ENCODE data around the gene GRM1. TPM values are rescaled to one million over a fixed set of nuclear protein-coding genes. Genes with fewer than 3 reads are reported as not detected.

GRM1 gene
- total and polyA plus RNA-seq, 4 donors = 3.3 to 12.2 (median 7.7) TPM

DNA sequence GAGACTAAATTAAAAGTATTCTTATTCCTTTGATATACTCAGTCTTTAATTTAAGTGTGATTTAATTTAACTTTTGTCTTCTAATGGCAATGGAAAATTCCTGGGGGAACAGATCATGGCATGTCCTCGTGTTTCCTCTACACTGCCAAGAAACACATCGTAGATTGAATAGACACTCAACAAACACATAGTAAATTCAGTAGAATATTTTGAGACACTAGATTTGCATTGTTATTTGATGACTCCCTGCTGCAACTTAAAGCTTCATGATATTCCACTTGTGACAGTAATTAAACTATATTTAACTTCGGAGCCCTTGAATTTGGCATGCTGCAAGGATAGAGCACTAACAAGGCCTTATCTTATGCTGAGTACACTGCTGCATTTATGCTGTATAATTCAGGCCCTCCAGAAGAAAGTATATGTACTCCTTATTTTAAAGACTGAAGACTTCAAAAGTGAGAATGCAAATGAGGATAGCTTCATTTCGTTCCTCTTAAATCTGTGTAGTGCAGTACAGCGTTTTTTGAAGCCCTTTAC is 84.3 kb downstream of the GRM1 start:
- H3K27me3 ChIP-seq (ENCODE audit: control insufficient read depth, insufficient read depth, low read length) = no peaks in the 10 kb centered on the region
- H3K27ac ChIP-seq (ENCODE audit: low read depth, low read length) = no peak overlapping the region
- no CpG with 5 or more reads among the region's 5 CpGs for WGBS (ENCODE audit: insufficient coverage)
- H3K4me3 ChIP-seq (ENCODE audit: low read depth, low read length) = no peak overlapping the region
- DNase-seq (ENCODE audit: low read depth in 4 of 6, low spot score in 6 of 6) = peak in 2 of 6 donors; percentile 34 to 55
- H3K4me1 ChIP-seq (ENCODE audit: control insufficient read depth, insufficient read depth, low read length) = no peaks in the 10 kb centered on the region
- H3K9me3 ChIP-seq (ENCODE audit: control insufficient read depth, insufficient read depth, low read length) = no peaks in the 10 kb centered on the region
- no peaks in the 10 kb centered on the region for H3K36me3 ChIP-seq (ENCODE audit: control insufficient read depth, insufficient read depth, low read length)

DNA sequence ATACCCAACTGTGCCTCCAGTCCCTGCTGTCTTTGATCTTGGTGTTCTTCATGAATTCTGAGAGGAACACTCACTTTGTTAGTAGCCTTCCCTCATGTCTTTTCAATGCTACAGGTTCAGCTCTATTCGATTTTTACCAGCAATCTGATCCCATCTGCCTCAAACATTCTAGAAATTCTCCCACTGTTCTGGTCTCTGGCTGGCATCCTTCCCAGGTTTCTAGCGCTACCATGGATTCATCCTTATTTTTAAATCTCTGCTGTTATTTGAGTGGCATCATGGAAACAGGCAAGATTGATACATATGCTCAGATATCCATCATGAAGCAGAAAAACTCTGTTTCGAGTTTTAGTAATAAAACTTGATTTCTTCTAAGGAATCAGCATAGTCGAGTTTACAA is 94.8 kb downstream of the GRM1 start:
- H3K9me3 ChIP-seq (ENCODE audit: control insufficient read depth, insufficient read depth, low read length) = no peaks in the 10 kb centered on the region
- H3K27ac ChIP-seq (ENCODE audit: low read depth, low read length) = no peak overlapping the region
- no peaks in the 10 kb centered on the region for H3K4me1 ChIP-seq (ENCODE audit: control insufficient read depth, insufficient read depth, low read length)
- peak in 1 of 6 donors; percentile 27 for DNase-seq (ENCODE audit: low read depth in 4 of 6, low spot score in 6 of 6)
- WGBS (ENCODE audit: insufficient coverage) = no CpG with 5 or more reads among the region's 4 CpGs
- no peaks in the 10 kb centered on the region for H3K36me3 ChIP-seq (ENCODE audit: control insufficient read depth, insufficient read depth, low read length)
- H3K27me3 ChIP-seq (ENCODE audit: control insufficient read depth, insufficient read depth, low read length) = no peaks in the 10 kb centered on the region
- H3K4me3 ChIP-seq (ENCODE audit: low read depth, low read length) = no peak overlapping the region

DNA sequence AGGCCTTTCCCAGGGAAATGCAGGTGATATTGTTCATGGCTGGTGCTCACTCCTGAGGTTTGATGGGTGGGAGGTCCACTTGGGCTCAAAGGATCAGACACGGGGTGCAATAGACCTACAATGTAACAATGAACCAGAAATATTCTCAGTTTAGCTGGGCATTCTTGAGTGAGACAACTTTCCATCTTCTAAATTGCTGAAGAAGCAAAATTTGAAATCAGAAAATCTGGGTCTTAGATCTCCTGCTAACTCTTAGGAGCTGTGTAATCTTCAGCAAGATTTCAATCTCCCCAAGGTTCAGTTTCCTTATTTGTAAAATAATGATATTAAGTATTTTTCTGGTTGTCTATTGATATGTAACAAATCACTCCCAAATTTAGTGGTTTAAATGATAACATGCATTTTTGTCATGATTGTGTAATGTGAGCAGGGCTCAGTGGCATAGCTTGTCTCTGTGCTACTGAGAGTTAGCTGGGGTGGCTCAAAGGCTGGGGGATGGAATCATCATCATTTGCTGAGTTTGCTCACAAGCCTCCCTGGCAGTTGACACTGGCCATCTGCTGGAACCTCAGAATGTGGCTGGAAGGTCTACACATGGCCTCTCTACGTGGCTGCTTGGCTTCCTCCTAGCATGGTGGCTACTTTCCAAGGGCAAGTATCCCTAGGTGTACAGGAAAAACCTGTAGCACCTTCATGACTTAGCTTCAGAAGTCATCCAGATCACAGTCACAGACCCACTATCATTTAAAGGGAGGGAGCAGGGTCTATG is 98.8 kb downstream of the GRM1 start:
- Histone ChIP-seq H3K36me3 (ENCODE audit: control insufficient read depth, insufficient read depth, low read length) (no peaks in the 10 kb centered on the region), H3K27ac (ENCODE audit: low read depth, low read length) (no peak overlapping the region), H3K27me3 (ENCODE audit: control insufficient read depth, insufficient read depth, low read length) (no peaks in the 10 kb centered on the region), H3K4me3 (ENCODE audit: low read depth, low read length) (no peak overlapping the region), H3K9me3 (ENCODE audit: control insufficient read depth, insufficient read depth, low read length) (no peaks in the 10 kb centered on the region), H3K4me1 (ENCODE audit: control insufficient read depth, insufficient read depth, low read length) (no peaks in the 10 kb centered on the region)
- 78% methylated on average over 1 of the region's 2 CpGs for WGBS (ENCODE audit: insufficient coverage)
- DNase-seq (ENCODE audit: low read depth in 4 of 6, low spot score in 6 of 6) = no peak

DNA sequence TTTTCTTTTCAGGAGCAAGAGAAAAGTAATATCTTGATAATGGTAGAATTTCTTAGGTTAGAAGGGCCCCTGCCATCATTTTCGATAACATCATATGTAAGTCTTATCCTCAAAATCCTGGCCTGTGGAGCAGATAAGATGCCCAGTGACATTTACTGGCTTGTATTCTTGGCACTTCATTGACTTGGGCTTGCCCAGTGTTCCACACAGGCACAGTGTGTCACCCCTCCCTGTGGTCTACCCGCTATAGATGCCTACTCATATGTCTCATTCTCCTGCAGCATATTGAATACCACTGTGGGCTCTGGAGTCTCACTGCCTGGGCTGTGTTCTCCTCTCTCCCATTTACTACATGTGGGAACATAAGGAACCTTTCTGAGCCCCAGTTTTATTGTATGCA is 105.0 kb downstream of the GRM1 start:
- DNase-seq (ENCODE audit: low read depth in 4 of 6, low spot score in 6 of 6) = no peak
- Histone ChIP-seq H3K9me3 (ENCODE audit: control insufficient read depth, insufficient read depth, low read length) (no peaks in the 10 kb centered on the region), H3K4me3 (ENCODE audit: low read depth, low read length) (no peak overlapping the region), H3K27ac (ENCODE audit: low read depth, low read length) (no peak overlapping the region), H3K4me1 (ENCODE audit: control insufficient read depth, insufficient read depth, low read length) (no peaks in the 10 kb centered on the region), H3K27me3 (ENCODE audit: control insufficient read depth, insufficient read depth, low read length) (no peaks in the 10 kb centered on the region), H3K36me3 (ENCODE audit: control insufficient read depth, insufficient read depth, low read length) (no peaks in the 10 kb centered on the region)
- WGBS (ENCODE audit: insufficient coverage) = 90% methylated on average over 1 of the region's 2 CpGs

DNA sequence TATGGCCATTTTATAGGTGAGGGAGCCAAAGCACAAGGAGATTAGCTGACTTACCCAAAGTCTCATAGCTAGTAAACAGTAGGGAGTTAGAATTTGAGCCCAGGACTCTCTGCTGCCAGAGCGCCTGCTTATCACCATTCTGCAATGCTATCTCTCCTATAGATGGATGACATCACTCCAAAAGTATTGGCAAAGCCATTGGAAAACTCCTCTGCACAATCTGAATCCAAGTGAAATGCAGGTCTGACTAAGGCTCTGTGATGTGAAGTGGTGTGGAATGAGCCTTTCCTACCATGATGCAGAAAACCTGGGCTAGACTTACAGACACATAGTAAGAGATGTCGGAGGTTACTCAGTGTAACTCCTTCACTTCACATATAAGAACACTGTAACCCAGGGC is 106.3 kb downstream of the GRM1 start:
- no peaks in the 10 kb centered on the region for H3K9me3 ChIP-seq (ENCODE audit: control insufficient read depth, insufficient read depth, low read length)
- WGBS (ENCODE audit: insufficient coverage) = no CpG with 5 or more reads among the region's 2 CpGs
- DNase-seq (ENCODE audit: low read depth in 4 of 6, low spot score in 6 of 6) = no peak

DNA sequence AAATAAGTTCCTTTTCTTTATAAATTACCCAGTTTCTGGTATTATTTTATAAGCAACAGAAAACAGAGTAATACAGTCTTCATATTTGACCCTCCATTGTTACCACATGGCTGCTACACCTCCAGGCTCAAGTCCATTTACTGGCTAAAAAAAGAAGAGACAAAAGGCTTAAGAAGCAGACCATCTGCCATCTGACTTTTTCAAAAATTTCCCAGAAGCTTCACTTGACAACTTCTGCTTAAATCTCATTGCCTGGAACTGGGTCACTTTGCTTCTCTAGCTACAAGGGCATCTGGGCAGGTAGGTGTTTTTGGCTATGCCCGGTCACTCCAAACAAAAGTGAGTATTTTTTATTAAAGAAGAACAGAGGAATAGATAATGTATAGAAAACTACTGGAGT is 118.0 kb downstream of the GRM1 start:
- no peak for DNase-seq (ENCODE audit: low read depth in 4 of 6, low spot score in 6 of 6)
- H3K4me1 ChIP-seq (ENCODE audit: control insufficient read depth, insufficient read depth, low read length) = no peaks in the 10 kb centered on the region
- WGBS (ENCODE audit: insufficient coverage) = no CpG with 5 or more reads among the region's 1 CpG
- H3K27me3 ChIP-seq (ENCODE audit: control insufficient read depth, insufficient read depth, low read length) = no peaks in the 10 kb centered on the region
- no peaks in the 10 kb centered on the region for H3K9me3 ChIP-seq (ENCODE audit: control insufficient read depth, insufficient read depth, low read length)
- H3K4me3 ChIP-seq (ENCODE audit: low read depth, low read length) = no peak overlapping the region
- no peak overlapping the region for H3K27ac ChIP-seq (ENCODE audit: low read depth, low read length)
- H3K36me3 ChIP-seq (ENCODE audit: control insufficient read depth, insufficient read depth, low read length) = no peaks in the 10 kb centered on the region

More for the DNA sequence above, 106.3 kb downstream of the GRM1 start:
- H3K4me3 ChIP-seq (ENCODE audit: low read depth, low read length) = no peak overlapping the region
- no peaks in the 10 kb centered on the region for H3K36me3 ChIP-seq (ENCODE audit: control insufficient read depth, insufficient read depth, low read length)
- no peaks in the 10 kb centered on the region for H3K27me3 ChIP-seq (ENCODE audit: control insufficient read depth, insufficient read depth, low read length)
- H3K4me1 ChIP-seq (ENCODE audit: control insufficient read depth, insufficient read depth, low read length) = no peaks in the 10 kb centered on the region
- no peak overlapping the region for H3K27ac ChIP-seq (ENCODE audit: low read depth, low read length)

DNA sequence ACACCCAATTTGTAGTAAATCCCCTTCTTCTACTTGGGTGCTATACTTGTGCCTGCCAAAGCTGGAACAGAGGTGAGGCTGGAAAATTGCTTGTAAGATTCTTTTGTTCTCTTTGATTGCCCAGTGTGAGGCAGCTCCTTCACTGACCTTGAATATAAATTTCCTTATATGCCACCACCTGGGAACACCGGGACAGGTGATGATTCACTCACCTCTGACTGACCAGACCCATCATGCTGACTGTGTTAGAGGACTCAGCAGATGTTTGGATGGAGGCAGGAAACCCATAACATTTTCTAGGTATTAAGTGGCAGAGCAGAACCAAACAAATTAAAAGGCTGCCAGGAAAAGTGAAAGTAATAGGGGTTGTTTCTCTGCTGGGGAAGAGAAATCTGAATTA is 120.9 kb downstream of the GRM1 start:
- Histone ChIP-seq H3K4me1 (ENCODE audit: control insufficient read depth, insufficient read depth, low read length) (no peaks in the 10 kb centered on the region), H3K4me3 (ENCODE audit: low read depth, low read length) (no peak overlapping the region), H3K9me3 (ENCODE audit: control insufficient read depth, insufficient read depth, low read length) (no peaks in the 10 kb centered on the region), H3K27ac (ENCODE audit: low read depth, low read length) (no peak overlapping the region), H3K27me3 (ENCODE audit: control insufficient read depth, insufficient read depth, low read length) (no peaks in the 10 kb centered on the region), H3K36me3 (ENCODE audit: control insufficient read depth, insufficient read depth, low read length) (no peaks in the 10 kb centered on the region)
- no CpG with 5 or more reads among the region's 1 CpG for WGBS (ENCODE audit: insufficient coverage)
- no peak for DNase-seq (ENCODE audit: low read depth in 4 of 6, low spot score in 6 of 6)

DNA sequence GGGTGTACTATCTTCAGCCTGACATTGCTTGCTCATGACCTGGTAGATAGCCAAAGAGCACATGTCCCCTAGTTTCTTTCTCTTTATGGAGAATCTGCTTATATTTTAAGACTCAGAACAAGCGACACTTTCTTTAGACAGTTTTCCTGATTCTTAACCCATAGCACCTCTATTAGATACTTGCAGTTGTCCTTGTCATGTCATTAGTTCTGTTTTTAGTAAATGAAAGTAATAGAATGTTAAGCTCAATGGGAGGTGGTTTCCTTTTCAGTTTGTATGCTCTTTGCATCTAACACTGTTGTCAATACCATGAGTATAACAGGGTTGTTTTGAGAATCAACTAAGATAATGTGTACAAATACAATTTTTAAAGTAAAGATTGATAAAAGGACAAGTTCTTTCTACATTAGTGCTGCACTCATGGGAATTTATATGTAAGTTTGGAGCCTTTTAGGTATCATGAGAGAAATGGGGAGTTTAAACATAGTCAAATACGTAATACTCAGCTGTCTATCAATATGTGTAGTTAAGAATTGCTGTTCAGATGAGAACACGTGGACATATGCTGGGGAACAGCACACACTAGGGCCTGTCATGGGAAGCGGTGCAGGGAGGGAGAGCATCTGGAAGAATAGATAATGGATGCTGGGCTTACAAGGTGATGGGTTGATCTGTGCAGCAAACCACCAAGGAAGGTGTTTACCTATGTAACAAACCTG is 124.3 kb downstream of the GRM1 start:
- H3K27ac ChIP-seq (ENCODE audit: low read depth, low read length) = no peak overlapping the region
- no peaks in the 10 kb centered on the region for H3K9me3 ChIP-seq (ENCODE audit: control insufficient read depth, insufficient read depth, low read length)
- no peaks in the 10 kb centered on the region for H3K27me3 ChIP-seq (ENCODE audit: control insufficient read depth, insufficient read depth, low read length)
- no peak overlapping the region for H3K4me3 ChIP-seq (ENCODE audit: low read depth, low read length)
- DNase-seq (ENCODE audit: low read depth in 4 of 6, low spot score in 6 of 6) = no peak
- WGBS (ENCODE audit: insufficient coverage) = 86% methylated on average over 3 of the region's 4 CpGs
- H3K36me3 ChIP-seq (ENCODE audit: control insufficient read depth, insufficient read depth, low read length) = no peaks in the 10 kb centered on the region
- no peaks in the 10 kb centered on the region for H3K4me1 ChIP-seq (ENCODE audit: control insufficient read depth, insufficient read depth, low read length)

DNA sequence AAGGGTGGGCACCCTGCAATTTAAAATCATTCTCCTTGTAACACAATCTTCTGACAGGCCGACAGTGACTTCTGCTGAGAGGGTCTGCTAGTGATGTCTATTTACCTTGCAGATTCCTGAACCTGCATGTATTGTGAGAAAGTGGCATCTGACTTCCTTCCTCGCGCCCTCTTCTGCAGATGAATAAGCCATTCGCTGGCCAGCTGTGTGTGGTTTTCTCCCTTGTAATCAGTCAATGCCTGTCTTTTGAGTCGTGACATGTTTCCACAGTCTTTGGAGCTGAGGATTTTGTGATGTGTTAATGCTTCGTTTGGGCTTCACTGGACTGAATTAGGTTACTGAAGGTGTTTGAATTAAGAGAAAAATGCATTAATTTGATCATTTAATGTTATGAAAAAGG is 125.3 kb downstream of the GRM1 start:
- DNase-seq (ENCODE audit: low read depth in 4 of 6, low spot score in 6 of 6) = peak in 1 of 6 donors; percentile 10
- H3K9me3 ChIP-seq (ENCODE audit: control insufficient read depth, insufficient read depth, low read length) = no peaks in the 10 kb centered on the region
- H3K27ac ChIP-seq (ENCODE audit: low read depth, low read length) = no peak overlapping the region
- no peak overlapping the region for H3K4me3 ChIP-seq (ENCODE audit: low read depth, low read length)
- H3K27me3 ChIP-seq (ENCODE audit: control insufficient read depth, insufficient read depth, low read length) = no peaks in the 10 kb centered on the region
- 31% methylated on average over 2 of the region's 6 CpGs for WGBS (ENCODE audit: insufficient coverage)
- H3K36me3 ChIP-seq (ENCODE audit: control insufficient read depth, insufficient read depth, low read length) = no peaks in the 10 kb centered on the region
- H3K4me1 ChIP-seq (ENCODE audit: control insufficient read depth, insufficient read depth, low read length) = no peaks in the 10 kb centered on the region

Data from spinal cord (tissue), 10 donors.